HG03378 (cell line): Measurements from ENCODE around the gene ARHGAP33.

Source experiments
- ATAC-seq: cut with Tn5 transposase; IDR thresholded peaks from one replicate; pipeline ENCODE4 v1.9.1; 2021; ENCODE audit warnings: mild to moderate bottlenecking, moderate library complexity; ENCODE audit not compliant: unreplicated experiment

ARHGAP33 gene

DNA sequence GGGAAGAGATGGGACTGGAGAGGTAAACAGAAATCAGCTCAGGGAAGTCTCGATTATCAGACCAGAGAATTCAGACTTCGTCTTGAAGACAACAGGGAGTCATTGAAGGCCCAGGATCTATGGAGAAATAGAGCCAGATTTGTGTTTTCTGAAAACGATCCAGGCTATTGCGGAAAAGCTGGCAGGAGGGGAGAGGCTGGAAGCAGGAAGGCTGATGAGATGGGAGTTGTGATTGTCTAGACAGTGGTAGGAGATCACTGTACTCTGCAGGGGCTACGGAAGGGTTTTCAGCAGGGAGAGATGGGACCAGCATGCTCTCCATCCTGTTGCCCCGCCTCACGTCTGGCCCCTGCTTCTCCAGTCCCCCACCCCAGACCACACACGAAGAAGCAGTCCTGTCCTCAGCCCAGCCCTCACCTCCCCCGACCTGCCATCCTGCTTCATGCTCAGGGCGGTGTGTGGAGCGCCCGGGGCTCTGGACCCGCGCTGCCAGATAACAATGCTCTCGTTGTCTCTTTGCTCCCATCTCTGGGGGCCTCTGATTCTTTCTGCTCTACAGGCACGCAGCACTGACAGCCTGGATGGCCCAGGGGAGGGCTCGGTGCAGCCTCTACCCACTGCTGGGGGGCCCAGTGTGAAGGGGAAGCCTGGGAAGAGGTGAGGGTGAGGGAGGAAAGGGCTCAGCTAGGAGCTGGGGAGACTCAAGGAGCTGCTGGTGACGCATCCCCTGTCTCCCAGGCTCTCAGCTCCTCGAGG is 1.9 kb downstream of the ARHGAP33 start:
- no peak for ATAC-seq

DNA sequence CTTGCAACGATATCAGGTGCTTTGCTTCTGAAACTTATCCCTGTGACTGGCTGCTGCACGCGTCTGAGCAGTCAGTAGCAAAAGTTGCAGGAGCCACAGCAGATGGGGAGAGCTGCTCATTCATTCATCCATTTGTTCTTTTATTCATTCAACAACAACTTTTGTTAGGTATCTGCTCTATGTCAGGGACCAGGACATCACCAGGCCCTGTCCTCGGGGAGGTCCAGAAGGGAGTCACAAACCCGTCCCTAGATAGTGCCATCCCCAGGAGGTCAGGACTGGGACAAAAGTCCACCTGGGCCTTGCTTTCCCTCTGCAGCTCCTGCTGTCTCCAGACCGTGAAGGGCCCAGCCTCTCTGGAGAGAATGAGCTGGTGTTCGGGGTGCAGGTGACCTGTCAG is 2.6 kb downstream of the ARHGAP33 start:
- ATAC-seq: no peak

DNA sequence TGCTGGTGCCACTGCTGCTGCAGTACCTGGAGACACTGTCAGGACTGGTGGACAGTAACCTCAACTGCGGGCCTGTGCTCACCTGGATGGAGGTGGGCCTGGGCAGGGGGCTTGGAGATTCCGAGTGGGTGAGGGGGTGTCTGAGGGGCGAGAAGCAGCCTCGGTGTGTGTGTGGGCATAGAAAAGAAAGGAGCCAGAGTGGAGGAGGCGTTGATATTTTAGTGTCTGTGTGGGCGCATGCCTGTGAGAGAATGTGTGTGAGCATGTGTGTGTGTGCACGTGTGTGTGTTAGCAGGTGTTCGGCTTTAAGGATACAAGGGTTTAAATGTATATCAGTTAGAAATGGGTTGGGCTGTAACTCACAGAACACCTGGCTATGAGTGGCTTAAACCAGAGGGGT is 3.7 kb downstream of the ARHGAP33 start:
- no peak for ATAC-seq

DNA sequence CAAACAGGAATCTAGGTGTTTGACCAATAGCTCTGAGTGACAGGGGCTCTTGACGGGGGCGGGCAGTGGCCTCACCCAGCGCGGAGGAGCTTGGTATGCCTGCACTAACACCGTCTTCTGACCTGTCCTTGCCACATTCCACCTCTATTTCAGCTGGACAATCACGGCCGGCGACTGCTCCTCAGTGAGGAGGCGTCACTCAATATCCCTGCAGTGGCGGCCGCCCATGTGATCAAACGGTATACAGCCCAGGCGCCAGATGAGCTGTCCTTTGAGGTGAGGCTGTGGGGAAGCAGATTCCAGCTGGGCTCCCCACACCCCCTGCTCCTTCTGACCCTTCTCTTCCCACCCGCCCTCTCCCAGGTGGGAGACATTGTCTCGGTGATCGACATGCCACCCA is 4.7 kb downstream of the ARHGAP33 start:
- no peak for ATAC-seq

DNA sequence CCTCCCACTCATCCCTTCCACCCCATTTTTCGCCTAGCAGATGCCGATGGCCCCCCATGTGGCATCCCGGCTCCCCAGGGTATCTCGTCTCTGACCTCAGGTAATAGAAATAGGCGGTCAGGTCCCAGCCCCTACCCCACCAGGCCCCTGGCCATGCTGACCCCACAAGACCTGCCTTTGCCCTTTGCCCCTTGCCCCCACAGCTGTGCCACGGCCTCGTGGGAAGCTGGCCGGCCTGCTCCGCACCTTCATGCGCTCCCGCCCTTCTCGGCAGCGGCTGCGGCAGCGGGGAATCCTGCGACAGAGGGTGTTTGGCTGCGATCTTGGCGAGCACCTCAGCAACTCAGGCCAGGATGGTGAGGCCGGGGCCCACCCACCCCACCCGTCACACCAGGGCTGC is 5.4 kb downstream of the ARHGAP33 start:
- no peak for ATAC-seq

DNA sequence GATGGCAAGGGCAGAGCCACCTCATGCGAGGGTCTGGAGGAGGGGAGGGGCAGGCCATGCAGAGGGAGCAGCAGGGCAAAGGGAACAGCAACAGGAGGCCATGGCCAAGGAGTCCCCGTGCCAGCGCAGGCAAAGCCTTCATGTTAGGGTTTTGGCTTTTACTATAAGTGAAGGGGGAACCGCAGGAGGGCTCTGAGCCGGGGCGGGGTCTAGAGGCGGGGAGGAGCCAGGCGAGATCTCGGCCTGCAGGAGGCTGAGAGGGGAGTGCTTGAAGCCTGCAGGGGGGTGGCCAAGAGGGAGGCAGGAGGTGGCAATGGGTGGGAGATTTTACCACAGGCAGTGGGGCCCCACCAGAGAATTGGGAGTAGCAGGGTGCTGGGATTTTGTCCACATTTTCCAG is 6.3 kb downstream of the ARHGAP33 start:
- ATAC-seq: no peak

DNA sequence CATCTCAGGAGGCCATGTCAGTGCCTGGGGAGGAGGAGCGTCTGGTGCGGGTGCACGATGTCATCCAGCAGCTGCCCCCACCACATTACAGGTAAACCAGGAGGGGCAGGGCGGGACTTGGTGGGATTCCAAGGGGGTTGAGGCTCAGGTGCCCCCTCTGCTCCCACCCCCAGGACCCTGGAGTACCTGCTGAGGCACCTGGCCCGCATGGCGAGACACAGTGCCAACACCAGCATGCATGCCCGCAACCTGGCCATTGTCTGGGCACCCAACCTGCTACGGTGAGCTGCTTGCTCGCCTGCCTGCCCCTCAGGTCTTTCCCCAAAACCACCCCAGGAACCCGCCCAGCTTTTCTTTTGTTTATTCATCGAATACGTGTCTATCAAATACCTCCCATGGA is 7.2 kb downstream of the ARHGAP33 start:
- ATAC-seq: no peak

DNA sequence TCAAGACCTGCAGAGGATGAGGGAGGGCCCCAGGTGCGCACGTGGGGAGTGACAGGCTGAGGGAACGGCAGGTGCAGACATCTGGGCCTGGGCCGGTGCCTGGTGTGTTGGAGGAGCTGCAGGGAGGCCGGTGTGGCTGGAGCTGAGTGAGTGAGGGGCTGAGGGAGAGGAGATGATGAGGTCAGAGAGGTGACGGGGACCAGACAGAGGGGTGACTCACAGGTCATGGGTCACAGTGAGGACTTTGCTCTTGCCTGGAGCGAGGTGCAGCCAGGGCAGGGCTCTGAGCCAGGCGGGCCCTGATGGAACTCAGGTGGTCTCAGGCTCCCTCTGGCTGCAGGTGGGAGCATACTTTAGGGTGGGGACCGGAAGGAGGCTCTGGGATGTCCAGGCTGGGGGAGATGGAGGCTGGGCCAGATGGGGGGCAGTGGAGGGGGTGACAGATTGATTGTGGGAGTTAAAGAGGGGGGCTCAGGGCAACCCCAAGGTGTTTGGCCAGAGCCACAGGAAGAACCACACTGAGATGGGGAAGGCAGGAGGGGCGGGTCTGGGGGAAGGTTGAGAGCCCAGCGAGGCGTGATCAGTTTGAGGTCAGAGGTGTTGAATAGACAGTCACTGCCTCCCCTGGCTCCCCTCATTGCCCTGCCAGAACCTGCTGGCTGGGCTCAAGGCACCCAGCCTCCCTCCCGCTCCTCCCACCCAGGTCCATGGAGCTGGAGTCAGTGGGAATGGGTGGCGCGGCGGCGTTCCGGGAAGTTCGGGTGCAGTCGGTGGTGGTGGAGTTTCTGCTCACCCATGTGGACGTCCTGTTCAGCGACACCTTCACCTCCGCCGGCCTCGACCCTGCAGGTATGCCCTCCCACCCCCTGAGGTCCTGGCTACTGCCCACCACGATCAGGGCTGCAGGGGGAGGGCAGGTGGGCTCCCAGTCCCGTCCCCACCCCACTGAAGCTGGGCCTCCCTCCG is 8.4 kb downstream of the ARHGAP33 start:
- no peak for ATAC-seq

DNA sequence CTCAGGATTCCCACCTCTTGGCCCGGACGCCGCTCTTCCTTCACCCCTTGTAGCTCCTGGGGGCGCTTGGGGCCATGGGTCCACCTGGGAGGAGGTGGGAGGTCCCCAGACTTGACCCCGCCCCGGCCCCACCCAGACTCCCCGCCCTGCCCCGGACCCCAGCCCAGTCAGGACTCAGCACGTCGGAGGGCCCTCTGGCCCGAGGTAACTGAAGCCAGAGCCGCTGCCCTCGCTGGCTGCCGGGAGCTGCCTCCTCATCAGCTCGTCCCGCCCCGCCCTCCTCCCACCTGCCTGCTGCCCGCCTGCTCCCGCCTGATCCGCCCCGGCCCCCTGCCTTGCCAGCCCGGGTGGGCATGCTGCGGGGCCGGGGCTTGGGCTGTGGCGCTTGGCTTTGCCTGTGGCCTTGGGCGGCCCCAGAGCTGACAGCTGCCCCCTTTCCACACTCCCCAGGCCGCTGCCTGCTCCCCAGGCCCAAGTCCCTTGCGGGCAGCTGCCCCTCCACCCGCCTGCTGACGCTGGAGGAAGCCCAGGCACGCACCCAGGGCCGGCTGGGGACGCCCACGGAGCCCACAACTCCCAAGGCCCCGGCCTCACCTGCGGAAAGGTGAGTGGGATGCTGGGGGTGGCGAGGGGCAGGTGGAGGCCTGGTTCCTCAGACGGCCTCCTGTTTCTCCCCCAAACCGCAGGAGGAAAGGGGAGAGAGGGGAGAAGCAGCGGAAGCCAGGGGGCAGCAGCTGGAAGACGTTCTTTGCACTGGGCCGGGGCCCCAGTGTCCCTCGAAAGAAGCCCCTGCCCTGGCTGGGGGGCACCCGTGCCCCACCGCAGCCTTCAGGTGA is 9.4 kb downstream of the ARHGAP33 start:
- ATAC-seq: no peak

DNA sequence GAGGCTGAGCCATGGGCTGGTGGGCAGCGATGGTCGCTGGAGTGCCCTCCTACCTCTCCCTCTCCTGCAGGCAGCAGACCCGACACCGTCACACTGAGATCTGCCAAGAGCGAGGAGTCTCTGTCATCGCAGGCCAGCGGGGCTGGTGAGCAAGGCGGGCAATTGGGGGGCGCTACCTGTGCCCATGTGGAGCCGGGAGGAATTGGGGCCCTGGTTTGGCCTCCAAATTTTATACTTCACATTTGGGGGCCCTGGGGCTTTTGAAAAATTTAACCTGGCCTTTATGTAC is 9.9 kb downstream of the ARHGAP33 start:
- ATAC-seq: no peak

DNA sequence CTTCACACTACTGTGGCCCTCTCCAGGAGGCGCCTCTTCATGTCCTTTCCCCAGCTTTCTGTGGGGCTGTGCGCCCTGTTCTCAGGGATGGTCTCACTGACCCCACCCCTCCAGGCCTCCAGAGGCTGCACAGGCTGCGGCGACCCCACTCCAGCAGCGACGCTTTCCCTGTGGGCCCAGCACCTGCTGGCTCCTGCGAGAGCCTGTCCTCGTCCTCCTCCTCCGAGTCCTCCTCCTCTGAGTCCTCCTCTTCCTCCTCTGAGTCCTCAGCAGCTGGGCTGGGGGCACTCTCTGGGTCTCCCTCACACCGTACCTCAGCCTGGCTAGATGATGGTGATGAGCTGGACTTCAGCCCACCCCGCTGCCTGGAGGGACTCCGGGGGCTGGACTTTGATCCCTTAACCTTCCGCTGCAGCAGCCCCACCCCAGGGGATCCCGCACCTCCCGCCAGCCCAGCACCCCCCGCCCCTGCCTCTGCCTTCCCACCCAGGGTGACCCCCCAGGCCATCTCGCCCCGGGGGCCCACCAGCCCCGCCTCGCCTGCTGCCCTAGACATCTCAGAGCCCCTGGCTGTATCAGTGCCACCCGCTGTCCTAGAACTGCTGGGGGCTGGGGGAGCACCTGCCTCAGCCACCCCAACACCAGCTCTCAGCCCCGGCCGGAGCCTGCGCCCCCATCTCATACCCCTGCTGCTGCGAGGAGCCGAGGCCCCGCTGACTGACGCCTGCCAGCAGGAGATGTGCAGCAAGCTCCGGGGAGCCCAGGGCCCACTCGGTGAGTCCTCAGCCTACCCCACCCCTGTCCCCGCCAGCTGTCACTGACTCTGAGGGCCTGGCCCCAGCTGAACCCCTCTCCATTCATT is 11.2 kb downstream of the ARHGAP33 start:
- ATAC-seq: no peak

DNA sequence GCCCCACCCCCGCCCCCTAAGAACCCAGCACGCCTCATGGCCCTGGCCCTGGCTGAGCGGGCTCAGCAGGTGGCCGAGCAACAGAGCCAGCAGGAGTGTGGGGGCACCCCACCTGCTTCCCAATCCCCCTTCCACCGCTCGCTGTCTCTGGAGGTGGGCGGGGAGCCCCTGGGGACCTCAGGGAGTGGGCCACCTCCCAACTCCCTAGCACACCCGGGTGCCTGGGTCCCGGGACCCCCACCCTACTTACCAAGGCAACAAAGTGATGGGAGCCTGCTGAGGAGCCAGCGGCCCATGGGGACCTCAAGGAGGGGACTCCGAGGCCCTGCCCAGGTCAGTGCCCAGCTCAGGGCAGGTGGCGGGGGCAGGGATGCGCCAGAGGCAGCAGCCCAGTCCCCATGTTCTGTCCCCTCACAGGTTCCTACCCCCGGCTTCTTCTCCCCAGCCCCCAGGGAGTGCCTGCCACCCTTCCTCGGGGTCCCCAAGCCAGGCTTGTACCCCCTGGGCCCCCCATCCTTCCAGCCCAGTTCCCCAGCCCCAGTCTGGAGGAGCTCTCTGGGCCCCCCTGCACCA is 11.9 kb downstream of the ARHGAP33 start:
- ATAC-seq: no peak

DNA sequence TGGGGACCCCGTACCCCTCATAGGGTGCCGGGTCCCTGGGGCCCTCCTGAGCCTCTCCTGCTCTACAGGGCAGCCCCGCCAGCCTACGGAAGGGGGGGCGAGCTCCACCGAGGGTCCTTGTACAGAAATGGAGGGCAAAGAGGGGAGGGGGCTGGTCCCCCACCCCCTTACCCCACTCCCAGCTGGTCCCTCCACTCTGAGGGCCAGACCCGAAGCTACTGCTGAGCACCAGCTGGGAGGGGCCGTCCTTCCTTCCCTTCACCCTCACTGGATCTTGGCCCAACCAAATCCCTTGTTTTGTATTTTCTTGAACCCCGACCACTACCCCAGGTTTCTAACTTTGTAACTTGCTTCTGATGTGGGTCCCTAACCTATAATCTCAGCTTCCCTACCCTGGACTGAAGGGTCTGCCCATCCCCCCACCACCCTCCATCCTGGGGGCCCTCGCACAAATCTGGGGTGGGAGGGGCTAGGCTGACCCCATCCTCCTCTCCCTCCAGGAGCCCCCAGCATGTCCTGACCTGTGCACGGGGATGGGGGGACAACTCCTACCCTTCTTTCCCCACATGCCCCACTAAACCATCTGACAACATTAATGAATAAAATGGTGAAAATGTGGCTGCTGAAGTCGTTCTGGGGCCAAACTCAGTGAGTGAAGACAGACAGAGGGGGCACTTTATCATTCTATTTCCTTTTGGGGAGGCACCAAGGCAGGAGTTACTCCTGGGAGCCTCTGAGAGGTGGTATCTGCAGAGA is 13.0 kb downstream of the ARHGAP33 start:
- ATAC-seq: no peak

DNA sequence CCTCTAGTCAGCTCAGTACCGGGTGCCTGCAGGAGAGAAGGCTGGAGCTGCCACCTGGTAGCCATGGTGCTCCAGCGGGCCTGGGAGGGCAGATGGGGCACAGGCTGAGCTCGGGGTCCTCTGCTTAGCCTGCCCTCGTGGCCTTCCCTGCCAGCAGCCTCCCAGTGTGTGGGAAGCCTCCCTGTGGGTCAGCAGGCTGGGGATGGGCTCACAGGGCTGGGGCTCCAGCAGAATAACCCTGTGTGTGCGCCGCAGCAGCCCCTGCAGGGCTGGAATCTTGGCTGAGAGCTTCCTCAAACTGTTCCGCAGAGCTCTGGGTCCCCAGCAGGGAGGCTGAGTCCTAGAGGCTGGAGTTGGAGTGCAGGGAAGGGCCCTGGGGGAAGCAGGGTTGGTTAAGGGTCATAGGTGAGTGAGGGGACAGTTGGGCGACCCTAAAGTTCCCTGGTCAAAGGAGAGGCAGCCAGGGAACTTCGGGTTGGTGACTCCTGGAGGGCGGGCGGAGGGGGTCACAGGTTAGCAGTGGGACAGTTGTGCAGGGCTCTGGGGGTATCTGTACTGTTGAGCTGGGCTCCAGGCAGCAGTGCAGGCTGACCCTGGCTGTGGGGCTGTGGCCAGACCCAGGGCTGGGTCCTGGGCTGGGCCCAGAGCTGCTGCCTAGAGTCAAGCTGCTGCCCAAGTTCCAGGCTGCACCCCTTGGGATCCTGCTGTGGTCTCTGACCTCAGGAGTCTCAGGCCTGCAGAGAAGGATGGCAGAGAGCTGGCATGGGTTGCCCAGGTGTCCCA is 14.0 kb downstream of the ARHGAP33 start:
- no peak for ATAC-seq

DNA sequence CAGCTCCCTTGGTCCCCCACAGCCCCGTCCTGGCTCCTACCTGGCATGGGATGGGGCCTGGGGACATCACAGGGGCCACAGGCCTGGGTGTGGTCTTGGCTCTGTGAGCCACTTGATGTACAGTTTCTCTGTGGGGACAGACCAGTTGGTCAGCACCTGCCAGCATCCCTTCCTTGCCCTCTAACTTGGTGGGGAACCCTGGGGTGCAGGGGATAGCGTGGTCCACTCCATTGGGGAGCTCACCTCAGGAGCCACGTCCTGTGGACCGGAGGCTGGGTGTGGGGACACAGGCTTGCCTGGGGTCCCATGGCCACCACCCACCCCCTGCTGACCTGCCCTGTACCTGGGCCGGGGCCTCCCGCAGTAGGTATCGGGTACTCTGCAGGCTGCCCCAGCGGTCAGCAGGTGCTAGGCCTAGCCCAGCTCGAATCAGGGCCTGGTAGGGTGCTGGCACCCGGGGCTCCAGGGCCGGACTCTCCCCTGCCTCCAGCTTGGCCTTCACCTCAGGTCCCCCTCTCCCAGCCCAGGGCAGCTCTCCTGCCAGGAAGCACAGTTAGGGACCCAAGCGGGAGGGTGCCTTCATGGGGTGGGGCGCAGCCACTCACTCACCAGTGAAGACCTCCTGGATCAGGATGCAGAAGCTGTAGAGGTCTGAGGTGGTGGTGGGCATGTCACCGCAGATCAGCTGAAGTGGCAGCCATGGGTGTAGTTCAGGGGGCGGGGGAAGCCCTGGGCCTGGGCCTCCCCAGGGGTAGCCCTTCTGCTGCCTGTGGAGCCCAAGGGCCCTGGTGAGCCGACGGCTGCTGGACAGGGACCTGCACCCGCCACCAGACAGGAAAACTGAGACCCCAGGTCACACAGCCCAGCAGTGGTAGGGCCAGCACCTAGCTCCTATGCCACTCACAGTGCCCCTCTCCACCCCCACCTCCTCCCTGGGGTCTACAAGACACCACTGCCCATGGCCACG is 14.9 kb downstream of the ARHGAP33 start:
- ATAC-seq: no peak

DNA sequence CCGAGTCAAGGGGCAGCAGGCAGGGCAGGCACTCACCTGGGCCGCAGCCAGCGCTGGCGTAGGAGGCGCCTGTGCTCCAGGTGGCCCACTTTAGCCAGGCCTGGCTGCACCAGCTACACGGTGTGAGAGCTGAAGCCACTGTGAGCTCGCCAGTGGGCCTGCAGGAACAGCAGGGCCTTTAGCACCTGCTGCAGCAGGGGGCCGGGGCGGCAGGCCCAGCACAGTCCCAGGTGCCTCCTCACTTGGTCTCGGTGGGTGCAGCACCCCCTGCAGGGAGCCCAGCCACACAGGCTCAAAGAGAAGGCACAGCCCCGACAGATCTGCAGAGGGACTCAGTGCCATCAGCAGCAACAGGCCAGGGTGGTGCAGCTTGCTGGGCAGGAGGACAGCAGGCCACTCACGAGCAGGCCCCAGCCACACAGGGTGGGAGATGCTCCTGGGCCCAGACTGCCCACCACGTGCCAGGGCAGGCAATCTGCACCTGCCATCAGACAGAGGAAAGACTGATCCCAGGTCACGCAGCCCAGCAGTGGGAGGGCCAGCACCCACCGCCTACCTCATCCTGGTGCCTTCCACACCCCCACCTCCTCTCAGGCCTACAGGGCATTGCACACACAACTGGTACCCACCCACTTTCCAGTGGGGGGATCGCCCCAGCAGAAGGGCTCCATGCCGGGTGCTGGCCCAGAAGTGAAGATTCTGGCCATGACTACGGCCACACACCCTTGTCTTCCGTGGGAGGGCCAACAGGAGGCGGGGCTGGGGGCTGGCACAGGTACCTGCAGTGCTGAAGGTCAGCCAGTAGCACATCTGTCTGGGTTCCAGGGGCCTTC is 15.8 kb downstream of the ARHGAP33 start:
- ATAC-seq: no peak
